CD1c-positive myeloid dendritic cell (primary cell): ENCODE data around the gene CBX5.

Experiments used
- DNase-seq: peaks from one replicate; pipeline ENCODE4 v3.0.0-alpha.2; 2016; ENCODE audit errors: extremely low spot score

The CBX5 gene

DNA sequence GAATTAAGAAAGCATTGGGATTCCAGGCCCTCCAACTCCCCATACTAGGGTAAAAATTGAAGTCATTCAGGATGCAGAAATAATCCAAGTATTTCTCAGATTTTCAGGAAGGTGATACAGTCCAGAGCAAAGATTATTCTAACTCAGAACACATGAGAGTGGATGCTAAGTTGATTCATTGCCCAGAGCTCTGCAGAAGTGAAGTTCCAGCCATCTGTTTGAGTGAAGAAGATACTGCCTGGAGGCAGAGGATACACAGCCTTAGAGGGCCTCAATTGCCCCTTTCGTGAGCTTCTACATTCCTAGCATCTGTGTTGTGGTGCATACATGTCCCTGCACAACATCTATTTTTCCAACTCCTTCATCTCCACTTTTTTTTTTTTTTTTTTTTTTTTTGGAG, 54.3 kb downstream of the CBX5 start:
- DNase-seq: no peak

DNA sequence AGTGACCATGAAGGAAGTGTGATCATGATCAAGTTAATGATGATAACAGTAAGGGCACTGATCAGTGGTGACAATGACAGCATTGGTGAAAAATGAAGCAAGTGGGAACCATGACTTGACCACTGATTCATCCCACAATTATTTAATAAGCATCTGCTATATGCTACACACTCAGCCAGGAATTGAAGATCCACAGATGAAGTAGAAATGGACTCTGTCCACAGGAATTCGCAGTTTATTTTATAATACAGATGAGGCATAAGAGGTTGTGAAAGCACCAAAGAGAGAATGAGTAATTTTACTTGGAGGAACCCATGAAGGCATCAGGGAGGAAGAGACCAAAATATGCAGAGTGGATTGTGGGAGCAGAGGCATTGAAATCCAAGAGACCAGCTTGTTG, 57.3 kb downstream of the CBX5 start:
- DNase-seq: no peak

GRCh38 chr12:54221402-54221984, 58.4 kb downstream of the CBX5 start:
- no peak for DNase-seq

GRCh38 chr12:54220567-54220966, 59.4 kb downstream of the CBX5 start:
- no peak for DNase-seq

DNA sequence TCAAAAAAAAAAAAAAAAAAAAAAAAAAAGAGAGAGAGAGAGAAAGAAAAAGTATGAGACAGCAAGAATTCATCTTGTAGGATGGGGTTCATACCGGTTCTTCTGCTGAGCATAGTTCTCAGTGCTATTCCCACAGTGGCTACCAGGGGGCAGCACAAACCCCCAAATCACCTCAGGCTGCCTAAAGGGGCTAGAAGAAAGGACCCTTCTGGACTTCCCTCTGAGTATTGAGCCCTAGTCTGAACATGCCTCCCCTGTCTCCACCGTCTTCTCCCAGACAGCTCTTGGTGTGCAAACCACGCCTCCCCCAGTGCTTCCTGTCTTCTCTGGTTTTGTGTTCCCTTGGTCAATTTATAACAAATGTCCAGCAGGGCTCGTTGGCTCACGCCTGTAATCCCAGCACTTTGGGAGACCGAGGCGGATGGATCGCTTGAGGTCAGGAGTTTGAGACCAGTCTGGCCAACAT, 59.8 kb downstream of the CBX5 start:
- peak; percentile 62 for DNase-seq

DNA sequence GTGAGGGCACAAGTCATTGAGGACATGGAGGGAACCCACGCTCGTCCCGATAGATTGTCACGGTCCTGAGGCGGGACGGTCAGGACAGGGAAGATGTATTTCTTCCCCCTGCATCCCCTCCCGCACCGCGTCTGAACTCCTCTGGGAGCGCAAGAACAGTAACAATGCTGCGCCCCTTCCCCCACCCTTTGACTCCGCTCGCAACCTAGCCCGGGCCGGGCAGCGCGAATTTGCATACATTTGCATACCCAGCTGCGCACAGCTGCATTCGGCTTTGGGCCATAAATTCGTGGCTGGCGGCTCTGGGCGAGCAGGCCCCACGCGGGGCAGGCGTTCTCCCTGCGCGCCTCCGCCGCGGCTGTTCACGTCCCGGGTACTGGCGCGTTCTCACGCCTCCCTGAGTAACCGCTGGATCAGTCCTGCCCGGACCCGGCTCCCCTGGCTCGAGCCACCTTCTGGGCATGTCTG, 62.1 kb downstream of the CBX5 start:
- DNase-seq: no peak

- DNase-seq: peak; percentile 93
Measured at GRCh38 chr12:54216797-54217661, 62.9 kb downstream of the CBX5 start.

- DNase-seq: peak; percentile 78
Measured at GRCh38 chr12:54215989-54216796, 63.7 kb downstream of the CBX5 start.

DNA sequence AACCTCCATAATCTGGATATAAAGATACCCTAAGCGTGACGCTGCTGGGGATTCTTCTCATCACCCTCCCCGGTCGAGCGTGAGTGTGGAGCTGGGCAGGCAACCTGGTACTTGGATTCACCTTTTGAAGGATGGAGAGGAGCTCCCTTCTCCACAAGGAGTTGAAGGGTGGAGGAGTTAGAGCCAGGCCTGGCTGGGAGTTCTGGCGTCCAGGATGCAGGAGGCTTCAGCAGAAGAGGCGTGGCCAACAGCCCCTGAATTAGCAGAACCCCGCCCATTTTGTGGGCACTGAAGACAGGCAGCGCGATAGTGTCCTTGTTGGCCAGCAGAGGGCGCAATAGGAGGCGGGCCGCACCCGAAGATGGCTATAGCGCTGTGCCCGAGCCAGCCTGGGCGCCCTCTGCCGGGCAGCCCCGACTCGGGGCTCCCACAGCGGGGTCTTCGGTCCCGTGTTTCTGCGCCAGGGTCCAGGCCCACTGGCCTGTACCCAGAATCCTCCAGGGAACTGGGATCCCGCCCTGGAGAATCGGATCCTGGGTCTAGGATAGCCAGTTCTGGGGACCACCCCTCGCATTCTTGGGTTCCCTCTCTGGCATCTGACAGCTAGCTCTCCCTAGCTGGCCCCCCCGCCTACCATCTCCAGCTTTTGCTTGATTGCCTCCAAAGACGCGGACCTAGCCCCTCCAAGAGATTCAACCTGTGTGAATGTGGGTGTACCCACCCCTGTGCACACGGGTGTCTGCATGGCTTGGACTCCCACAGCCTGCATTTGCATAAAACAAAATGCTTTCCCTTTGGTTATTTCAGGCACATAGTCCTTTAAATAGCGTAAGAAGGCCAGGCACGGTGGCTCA, 65.1 kb downstream of the CBX5 start:
- DNase-seq: peak; percentile 95

DNA sequence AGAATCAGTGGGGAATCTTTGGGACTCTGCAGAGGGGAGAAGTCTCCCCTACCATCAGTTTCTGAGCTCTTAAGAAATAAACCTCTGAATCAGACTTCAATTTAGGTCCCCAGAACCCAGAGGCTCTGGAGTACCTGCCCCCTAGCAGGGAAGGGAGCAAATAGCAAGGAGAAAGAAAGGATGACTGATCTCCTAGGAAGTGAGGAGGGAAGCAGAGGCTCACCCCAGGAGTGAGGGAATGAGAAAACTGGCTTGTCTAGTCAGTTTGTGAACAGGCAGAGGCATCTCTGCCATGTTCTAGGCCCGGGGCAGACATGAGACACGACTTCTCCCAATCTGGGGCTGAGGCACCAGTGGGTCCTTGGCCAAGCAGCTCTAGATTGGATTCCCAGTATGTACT, 66.8 kb downstream of the CBX5 start:
- no peak for DNase-seq

DNA sequence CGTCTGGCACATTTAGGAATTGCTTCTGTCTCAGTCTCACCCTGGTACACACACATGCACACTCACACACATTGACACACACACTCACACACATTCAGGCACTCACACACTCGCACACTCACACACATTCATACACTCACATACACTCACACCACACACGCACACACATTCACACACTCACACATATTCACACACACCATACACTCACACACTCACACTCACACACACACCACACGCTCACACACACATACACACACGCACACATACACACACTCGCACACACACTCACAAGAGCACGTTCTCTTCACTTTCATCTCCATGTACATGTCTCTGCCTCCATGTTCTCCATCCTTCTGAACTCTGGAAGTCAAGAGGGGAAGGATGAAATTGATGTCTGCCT, 68.0 kb downstream of the CBX5 start:
- no peak for DNase-seq

GRCh38 chr12:54210400-54210790, 69.5 kb downstream of the CBX5 start:
- no peak for DNase-seq

DNA sequence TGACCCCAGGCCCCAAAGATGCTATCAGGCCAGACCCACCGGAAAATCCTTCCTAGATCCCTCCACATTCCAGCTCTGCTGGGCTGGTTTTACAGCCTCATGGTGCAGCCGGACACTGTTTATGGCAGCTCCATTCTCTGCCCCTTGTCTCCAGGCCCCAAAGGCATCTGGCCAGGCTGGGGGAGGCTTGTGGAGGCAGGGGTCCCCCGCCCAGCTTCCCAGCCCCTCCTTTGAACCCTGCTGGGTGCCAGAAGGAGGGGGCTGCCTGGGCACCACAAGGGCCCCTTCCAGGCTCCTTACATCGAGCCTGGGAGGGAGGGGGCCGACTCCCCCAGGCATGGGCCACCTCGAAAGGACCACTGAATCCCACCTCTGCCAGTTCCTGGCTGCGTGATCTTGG, 71.3 kb downstream of the CBX5 start:
- DNase-seq: no peak

- peak; percentile 74 for DNase-seq
Measured at GRCh38 chr12:54207539-54208294, 72.2 kb downstream of the CBX5 start.

- DNase-seq: no peak
Measured at GRCh38 chr12:54206791-54207190, 73.1 kb downstream of the CBX5 start.

DNA sequence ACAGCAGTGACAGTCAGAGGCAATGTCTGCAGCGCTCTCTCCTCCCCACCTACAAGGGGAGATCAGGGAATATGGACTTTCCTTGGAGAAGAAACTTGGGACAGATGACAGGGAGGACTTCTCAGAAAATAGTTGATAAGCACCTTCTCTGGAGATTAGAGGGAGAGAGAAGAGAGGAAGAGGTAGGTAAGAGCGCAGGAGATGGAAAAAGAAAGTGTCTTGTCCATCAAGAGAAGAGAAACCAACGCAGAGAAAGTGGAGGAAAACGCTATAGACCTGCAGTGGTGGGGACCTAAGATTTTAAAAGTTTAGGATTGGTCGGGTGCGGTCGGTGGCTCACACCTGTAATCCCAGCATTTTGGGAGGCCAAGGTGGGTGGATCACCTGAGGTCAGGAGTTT, 75.6 kb downstream of the CBX5 start:
- no peak for DNase-seq

GRCh38 chr12:54201001-54201794, 78.7 kb downstream of the CBX5 start:
- DNase-seq: peak; percentile 84

DNA sequence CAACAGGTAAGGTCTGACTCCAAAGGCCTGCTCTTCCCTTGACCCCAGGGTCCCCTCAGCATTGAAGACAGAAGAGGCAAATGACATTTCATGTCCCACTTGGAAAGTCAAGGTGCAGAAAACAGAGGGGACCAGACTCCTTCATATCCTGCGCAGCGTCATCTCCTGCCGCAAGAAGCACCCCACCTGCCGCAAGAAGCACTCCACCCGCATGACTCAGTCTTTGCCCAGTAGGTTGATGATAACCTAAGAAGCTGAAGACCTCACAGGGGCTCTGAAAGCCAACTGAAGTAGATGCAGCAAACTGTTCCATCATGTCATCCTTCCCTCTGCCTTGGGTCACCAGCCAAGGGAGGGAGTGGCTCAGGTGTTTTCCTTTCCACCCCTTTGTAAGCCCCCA, 79.5 kb downstream of the CBX5 start:
- DNase-seq: no peak

GRCh38 chr12:54199917-54200316, 80.0 kb downstream of the CBX5 start:
- no peak for DNase-seq

- no peak for DNase-seq
Measured at GRCh38 chr12:54199034-54199433, 80.9 kb downstream of the CBX5 start.
